ENCODE measurements around the gene GNAI3.

DNA sequence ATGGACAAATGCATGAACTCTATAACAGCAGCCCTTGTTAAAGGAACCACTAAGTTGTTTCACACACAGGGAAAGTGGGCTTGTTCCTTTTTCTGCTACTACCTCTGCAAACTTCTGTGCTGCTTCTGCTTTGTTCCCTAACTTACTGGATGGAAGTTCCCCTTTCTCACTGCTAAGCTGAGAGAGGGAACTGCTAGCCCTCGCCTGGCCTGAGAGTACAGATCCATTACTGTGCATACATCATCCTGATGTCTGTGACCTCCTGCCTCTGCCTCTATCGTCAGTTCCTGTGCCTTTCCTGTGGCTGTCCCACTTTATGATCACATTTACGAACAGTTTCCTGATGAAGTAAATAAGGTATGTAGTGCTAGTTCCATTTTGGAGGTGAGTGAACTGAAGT is 67.5 kb downstream of the GNAI3 start:
- TF ChIP-seq, protein P1, sequence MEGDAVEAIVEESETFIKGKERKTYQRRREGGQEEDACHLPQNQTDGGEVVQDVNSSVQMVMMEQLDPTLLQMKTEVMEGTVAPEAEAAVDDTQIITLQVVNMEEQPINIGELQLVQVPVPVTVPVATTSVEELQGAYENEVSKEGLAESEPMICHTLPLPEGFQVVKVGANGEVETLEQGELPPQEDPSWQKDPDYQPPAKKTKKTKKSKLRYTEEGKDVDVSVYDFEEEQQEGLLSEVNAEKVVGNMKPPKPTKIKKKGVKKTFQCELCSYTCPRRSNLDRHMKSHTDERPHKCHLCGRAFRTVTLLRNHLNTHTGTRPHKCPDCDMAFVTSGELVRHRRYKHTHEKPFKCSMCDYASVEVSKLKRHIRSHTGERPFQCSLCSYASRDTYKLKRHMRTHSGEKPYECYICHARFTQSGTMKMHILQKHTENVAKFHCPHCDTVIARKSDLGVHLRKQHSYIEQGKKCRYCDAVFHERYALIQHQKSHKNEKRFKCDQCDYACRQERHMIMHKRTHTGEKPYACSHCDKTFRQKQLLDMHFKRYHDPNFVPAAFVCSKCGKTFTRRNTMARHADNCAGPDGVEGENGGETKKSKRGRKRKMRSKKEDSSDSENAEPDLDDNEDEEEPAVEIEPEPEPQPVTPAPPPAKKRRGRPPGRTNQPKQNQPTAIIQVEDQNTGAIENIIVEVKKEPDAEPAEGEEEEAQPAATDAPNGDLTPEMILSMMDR (IDR thresholded peaks at IDR 0.05; ENCODE audit: low read length): no peak
- no peak for TF ChIP-seq EZH2 (IDR thresholded peaks at IDR 0.05; ENCODE audit: borderline replicate concordance, low read length)
